H9 (cell line): Measurements from ENCODE around the gene POLD3. TPM values are rescaled to one million over a fixed set of nuclear protein-coding genes. Genes with fewer than 3 reads are reported as not detected.

Experiments used
- DNase-seq: peaks from one replicate; pipeline ENCODE4 v3.0.0-alpha.2; 2017
- H2AFZ ChIP-seq: one replicate; pipeline ENCODE4 v1.6.1; 2013; ENCODE audit warnings: mild to moderate bottlenecking, low read length, control low read depth, moderate library complexity
- H2AK5ac ChIP-seq: 2 replicates; pipeline ENCODE4 v1.6.1; 2013; ENCODE audit warnings: low read length, control low read depth, mixed read lengths; ENCODE audit not compliant: insufficient read length
- H2BK120ac ChIP-seq: one replicate; pipeline ENCODE4 v1.6.1; 2013; ENCODE audit warnings: low read depth, mild to moderate bottlenecking, low read length, control low read depth, inconsistent platforms; ENCODE audit not compliant: poor library complexity, severe bottlenecking
- H2BK12ac ChIP-seq: 2 replicates; pipeline ENCODE4 v1.6.1; 2013; ENCODE audit warnings: low read length, control low read depth, mixed read lengths, low read depth; ENCODE audit not compliant: insufficient read length
- H2BK15ac ChIP-seq: 2 replicates; pipeline ENCODE4 v1.6.1; 2013; ENCODE audit warnings: low read depth, low read length, control low read depth
- H2BK20ac ChIP-seq: one replicate; pipeline ENCODE4 v1.6.1; 2013; ENCODE audit warnings: low read depth, mild to moderate bottlenecking, low read length, control low read depth, inconsistent platforms; ENCODE audit not compliant: poor library complexity, severe bottlenecking
- H2BK5ac ChIP-seq: 2 replicates; pipeline ENCODE4 v1.6.1; 2013; ENCODE audit warnings: low read length, control low read depth, mixed read lengths; ENCODE audit not compliant: insufficient read length
- H3K14ac ChIP-seq: 2 replicates; pipeline ENCODE4 v1.6.1; 2013; ENCODE audit warnings: low read length, control low read depth; ENCODE audit not compliant: insufficient read depth
- H3K18ac ChIP-seq: 2 replicates; pipeline ENCODE4 v1.6.1; 2013; ENCODE audit warnings: low read depth, mild to moderate bottlenecking, mixed read lengths, low read length, control low read depth; ENCODE audit not compliant: insufficient read length
- H3K23ac ChIP-seq: 2 replicates; pipeline ENCODE4 v1.6.1; 2013; ENCODE audit warnings: low read length, control low read depth, mixed read lengths, low read depth; ENCODE audit not compliant: insufficient read length
- H3K23me2 ChIP-seq: 2 replicates; pipeline ENCODE4 v1.6.1; 2013; ENCODE audit warnings: low read depth, mild to moderate bottlenecking, mixed read lengths, low read length, control low read depth; ENCODE audit not compliant: insufficient read length, poor library complexity, severe bottlenecking
- H3K27ac ChIP-seq: 2 replicates; pipeline ENCODE4 v1.5.1; 2013; ENCODE audit warnings: low read length, control low read depth, mixed read lengths, low read depth; ENCODE audit not compliant: insufficient read length
- H3K27me3 ChIP-seq: 2 replicates; pipeline ENCODE4 v1.6.1; 2013; ENCODE audit warnings: low read length, control low read depth, inconsistent platforms; ENCODE audit not compliant: insufficient read depth
- H3K4ac ChIP-seq: 2 replicates; pipeline ENCODE4 v1.6.1; 2013; ENCODE audit warnings: low read depth, mild to moderate bottlenecking, control low read depth, inconsistent platforms, low read length, moderate library complexity
- H3K4me1 ChIP-seq: 2 replicates; pipeline ENCODE4 v1.6.1; 2013; ENCODE audit warnings: low read length, control low read depth, inconsistent platforms; ENCODE audit not compliant: insufficient read depth
- H3K4me2 ChIP-seq: 2 replicates; pipeline ENCODE4 v1.6.1; 2013; ENCODE audit warnings: low read length, control low read depth, mixed read lengths; ENCODE audit not compliant: insufficient read length, insufficient read depth
- H3K56ac ChIP-seq: 2 replicates; pipeline ENCODE4 v1.6.1; 2013; ENCODE audit warnings: low read depth, mild to moderate bottlenecking, mixed read lengths, low read length, control low read depth; ENCODE audit not compliant: insufficient read length
- H3K79me1 ChIP-seq: 2 replicates; pipeline ENCODE4 v1.6.1; 2013; ENCODE audit warnings: low read depth, mild to moderate bottlenecking, moderate library complexity, low read length, control low read depth, inconsistent platforms; ENCODE audit not compliant: insufficient read depth, poor library complexity, severe bottlenecking
- H3K79me2 ChIP-seq: 2 replicates; pipeline ENCODE4 v1.6.1; 2013; ENCODE audit warnings: low read length, control low read depth, inconsistent platforms; ENCODE audit not compliant: insufficient read depth
- H3K9ac ChIP-seq: 2 replicates; pipeline ENCODE4 v1.6.1; 2013; ENCODE audit warnings: low read length, control low read depth, mixed read lengths; ENCODE audit not compliant: insufficient read length; ENCODE audit errors: extremely low read depth
- H3K9me3 ChIP-seq: one replicate; pipeline ENCODE4 v1.6.1; 2013; ENCODE audit warnings: low read depth, low read length, inconsistent platforms; ENCODE audit not compliant: control insufficient read depth
- H3T11ph ChIP-seq: one replicate; pipeline ENCODE4 v1.6.1; 2013; ENCODE audit warnings: mild to moderate bottlenecking, low read length, control low read depth, inconsistent platforms
- H4K20me1 ChIP-seq: one replicate; pipeline ENCODE4 v1.6.1; 2013; ENCODE audit not compliant: control insufficient read depth, insufficient read length, insufficient read depth
- H4K5ac ChIP-seq: 2 replicates; pipeline ENCODE4 v1.6.1; 2013; ENCODE audit warnings: low read depth, mild to moderate bottlenecking, mixed read lengths, low read length, control low read depth; ENCODE audit not compliant: insufficient read length
- H4K8ac ChIP-seq: replicated peaks from 2 replicates; pipeline ENCODE4 v1.6.1; 2013; ENCODE audit warnings: low read length, control low read depth, mixed read lengths, low read depth; ENCODE audit not compliant: insufficient read length
- H4K91ac ChIP-seq: 2 replicates; pipeline ENCODE4 v1.6.1; 2013; ENCODE audit warnings: low read depth, mild to moderate bottlenecking, moderate library complexity, mixed read lengths, low read length, control low read depth; ENCODE audit not compliant: insufficient read length
- H3K27ac Mint-ChIP-seq, 3 experiments: 2 replicates in 2 of 3; 3 replicates in 1 of 3; pipeline ENCODE4 v1.8.0; 2020 to 2021; ENCODE audit warnings: mixed read lengths in 3 of 3, mild to moderate bottlenecking in 1 of 3, moderate library complexity in 1 of 3
- H3K27me3 Mint-ChIP-seq: 2 replicates; pipeline ENCODE4 v1.8.0; 2021; ENCODE audit warnings: low read depth, mild to moderate bottlenecking, moderate library complexity, mixed read lengths
- H3K36me3 Mint-ChIP-seq, 3 experiments: 2 replicates in 2 of 3; 3 replicates in 1 of 3; pipeline ENCODE4 v1.8.0; 2020 to 2021; ENCODE audit warnings: low read depth in 3 of 3, mixed read lengths in 3 of 3; ENCODE audit not compliant: insufficient read depth in 1 of 3
- H3K4me1 Mint-ChIP-seq, 2 experiments: 2 replicates each; pipeline ENCODE4 v1.8.0; 2020; ENCODE audit warnings: mixed read lengths in 2 of 2
- H3K4me3 Mint-ChIP-seq, 2 experiments: 2 replicates in 1 of 2; 3 replicates in 1 of 2; pipeline ENCODE4 v1.8.0; 2020 to 2021; ENCODE audit warnings: mild to moderate bottlenecking in 2 of 2, mixed read lengths in 2 of 2, moderate library complexity in 1 of 2
- H3K9me3 Mint-ChIP-seq, 2 experiments: 2 replicates in 1 of 2; 3 replicates in 1 of 2; pipeline ENCODE4 v1.8.0; 2020; ENCODE audit warnings: mild to moderate bottlenecking in 2 of 2, mixed read lengths in 2 of 2, moderate library complexity in 1 of 2
- WGBS: extraction: QIAGEN DNeasy Blood & Tissue Kit; methylation state at CpG from one replicate; pipeline ENCODE4 v1.1.7; 2013; ENCODE audit warnings: missing lambda C conversion rate, low lambda C conversion rate, mixed read lengths; ENCODE audit not compliant: insufficient read length; ENCODE audit errors: extremely low coverage; 5-methylcytosine and 5-hydroxymethylcytosine counted together
- total RNA-seq: library from RNA; stranded (reverse); gene quantifications from 2 replicates; pipeline ENCODE4 v1.2.1, GENCODE V29; 2021
- TF ChIP-seq, protein P1 (sequence below): fragments of 200-600 bp; sonication (generic); conservative IDR thresholded peaks from 3 replicates; pipeline ENCODE4 v1.8.0; 2021; ENCODE audit warnings: antibody characterized with exemption, mild to moderate bottlenecking

Gene POLD3
- total RNA-seq, 1 experiment from 2014 or later: 34.1 TPM

- no peak overlapping the region for H3K9ac ChIP-seq
- no peak for DNase-seq
- no peak overlapping the region for H2BK12ac ChIP-seq
- Mint-ChIP-seq H3K27me3 (no peaks in the 10 kb centered on the region), H3K27ac (no peak overlapping the region), H3K36me3 (peaks cover 4 to 39% (median 27%) of the 10 kb centered on the region in 3 experiments), H3K4me3 (no peak overlapping the region), H3K9me3 (no peaks in the 10 kb centered on the region; a peak in 1 of 5 replicates), H3K4me1 (no peaks in the 10 kb centered on the region)
- no peak overlapping the region for H3K27ac ChIP-seq
- no peaks in the 10 kb centered on the region for H3K27me3 ChIP-seq
- H3K18ac ChIP-seq: no peak overlapping the region
- H3K56ac ChIP-seq: no peak overlapping the region
- H2AK5ac ChIP-seq: no peak overlapping the region
- no peaks in the 10 kb centered on the region for H3K9me3 ChIP-seq
- no peak overlapping the region for H2BK15ac ChIP-seq
- no peak overlapping the region for H4K8ac ChIP-seq
- no peaks in the 10 kb centered on the region for H4K20me1 ChIP-seq
- H3K79me1 ChIP-seq: no peaks in the 10 kb centered on the region
- H3K4me1 ChIP-seq: no peaks in the 10 kb centered on the region
- H3T11ph ChIP-seq: no peak overlapping the region
- no peak overlapping the region for H3K4ac ChIP-seq
- H3K4me2 ChIP-seq: no peak overlapping the region
- no peak overlapping the region for H4K5ac ChIP-seq
- no peak overlapping the region for H2BK120ac ChIP-seq
- H3K79me2 ChIP-seq: no peaks in the 10 kb centered on the region
- no peak overlapping the region for H2AFZ ChIP-seq
- TF ChIP-seq, protein P1, sequence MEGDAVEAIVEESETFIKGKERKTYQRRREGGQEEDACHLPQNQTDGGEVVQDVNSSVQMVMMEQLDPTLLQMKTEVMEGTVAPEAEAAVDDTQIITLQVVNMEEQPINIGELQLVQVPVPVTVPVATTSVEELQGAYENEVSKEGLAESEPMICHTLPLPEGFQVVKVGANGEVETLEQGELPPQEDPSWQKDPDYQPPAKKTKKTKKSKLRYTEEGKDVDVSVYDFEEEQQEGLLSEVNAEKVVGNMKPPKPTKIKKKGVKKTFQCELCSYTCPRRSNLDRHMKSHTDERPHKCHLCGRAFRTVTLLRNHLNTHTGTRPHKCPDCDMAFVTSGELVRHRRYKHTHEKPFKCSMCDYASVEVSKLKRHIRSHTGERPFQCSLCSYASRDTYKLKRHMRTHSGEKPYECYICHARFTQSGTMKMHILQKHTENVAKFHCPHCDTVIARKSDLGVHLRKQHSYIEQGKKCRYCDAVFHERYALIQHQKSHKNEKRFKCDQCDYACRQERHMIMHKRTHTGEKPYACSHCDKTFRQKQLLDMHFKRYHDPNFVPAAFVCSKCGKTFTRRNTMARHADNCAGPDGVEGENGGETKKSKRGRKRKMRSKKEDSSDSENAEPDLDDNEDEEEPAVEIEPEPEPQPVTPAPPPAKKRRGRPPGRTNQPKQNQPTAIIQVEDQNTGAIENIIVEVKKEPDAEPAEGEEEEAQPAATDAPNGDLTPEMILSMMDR: no peak
- WGBS: no CpG with 5 or more reads among the region's 5 CpGs
- H3K23me2 ChIP-seq: no peaks in the 10 kb centered on the region
- no peak overlapping the region for H2BK20ac ChIP-seq
- no peak overlapping the region for H2BK5ac ChIP-seq
- no peak overlapping the region for H3K23ac ChIP-seq
- H3K14ac ChIP-seq: no peak overlapping the region
- H4K91ac ChIP-seq: no peak overlapping the region
Measured at GRCh38 chr11:74626604-74627003, 34.2 kb downstream of the POLD3 start.
